ENCODE measurements around the gene ZP2.
"Not testable (repeated sequence)": the region's sequence is repeated elsewhere in the genome, so short reads cannot be mapped to it uniquely, and the experiment has no call there.

The ZP2 gene

GRCh38 chr16:21208446-21209230, 2.7 kb downstream of the ZP2 start:
- no peak for DNase-seq

- DNase-seq = no peak
These were observed 4.8 kb downstream of the ZP2 start for GRCh38 chr16:21206550-21206949.

GRCh38 chr16:21205303-21205702, 6.1 kb downstream of the ZP2 start:
- no peak for DNase-seq

- no peak for DNase-seq
These were observed 8.1 kb downstream of the ZP2 start for GRCh38 chr16:21203155-21203797.

GRCh38 chr16:21199607-21200218, 11.7 kb downstream of the ZP2 start:
- DNase-seq = no peak

GRCh38 chr16:21197621-21198020, 13.8 kb downstream of the ZP2 start:
- no peak for DNase-seq

- DNase-seq = no peak
These were observed 14.3 kb downstream of the ZP2 start for GRCh38 chr16:21197112-21197511.

- not testable (repeated sequence) for DNase-seq
These were observed 16.0 kb downstream of the ZP2 start for GRCh38 chr16:21195330-21195729.

GRCh38 chr16:21194771-21195301, 16.5 kb downstream of the ZP2 start:
- DNase-seq = no peak

- DNase-seq = no peak
These were observed 18.4 kb downstream of the ZP2 start for GRCh38 chr16:21192991-21193390.

- no peak for DNase-seq
These were observed 20.8 kb downstream of the ZP2 start for GRCh38 chr16:21190599-21190998.

- no peak for DNase-seq
These were observed 21.4 kb downstream of the ZP2 start for GRCh38 chr16:21190013-21190412.

- no peak for DNase-seq
These were observed 22.1 kb downstream of the ZP2 start for GRCh38 chr16:21189311-21189710.

GRCh38 chr16:21186326-21186691, 25.1 kb downstream of the ZP2 start:
- DNase-seq = no peak

- DNase-seq = no peak
These were observed 25.6 kb downstream of the ZP2 start for GRCh38 chr16:21185659-21186325.

- DNase-seq = no peak
These were observed 26.5 kb downstream of the ZP2 start for GRCh38 chr16:21184834-21185233.

- no peak for DNase-seq
These were observed 27.4 kb downstream of the ZP2 start for GRCh38 chr16:21183995-21184394.

- no peak for DNase-seq
These were observed 31.4 kb downstream of the ZP2 start for GRCh38 chr16:21179983-21180365.

GRCh38 chr16:21179126-21179982, 32.0 kb downstream of the ZP2 start:
- no peak for DNase-seq

- no peak for DNase-seq
These were observed 36.0 kb downstream of the ZP2 start for GRCh38 chr16:21175397-21175796.

- no peak for DNase-seq
These were observed 38.7 kb downstream of the ZP2 start for GRCh38 chr16:21172650-21173049.

- not testable (repeated sequence) for DNase-seq
These were observed 41.3 kb downstream of the ZP2 start for GRCh38 chr16:21170116-21170515.

Data from activated naive CD4-positive, alpha-beta T cell treated with anti-CD3 and anti-CD28 coated beads, Interleukin-2, amount 50 U/mL, for 16 hours (primary cell).